ENCODE data around the gene DHDH. TPM values are rescaled to one million over a fixed set of nuclear protein-coding genes. Genes with fewer than 3 reads are reported as not detected.
"Not testable (repeated sequence)": the region's sequence is repeated elsewhere in the genome, so short reads cannot be mapped to it uniquely, and the experiment has no call there.

Gene DHDH
- total RNA-seq, 1 donor: not detected

DNA sequence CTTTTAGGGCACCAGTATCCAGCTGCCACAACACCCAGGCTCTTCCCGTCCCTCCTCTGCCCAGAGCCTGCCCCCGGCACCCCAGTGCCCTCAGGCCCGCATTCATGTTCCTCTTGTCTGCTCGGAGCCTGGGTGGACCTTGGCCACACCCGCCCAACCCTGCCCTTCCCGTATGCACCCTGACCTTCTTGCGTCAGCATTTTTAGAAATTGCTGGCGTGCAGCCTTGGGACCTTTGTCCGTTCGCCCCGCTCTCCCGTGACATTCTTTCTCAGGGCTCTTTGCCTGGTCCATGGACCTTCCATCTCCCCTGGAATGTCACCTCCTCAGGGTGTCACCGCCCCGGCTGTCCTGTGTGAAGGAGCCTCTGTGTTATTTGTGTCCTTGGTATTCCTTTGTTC lies 25.8 kb upstream of the DHDH start:
- H3K4me3 ChIP-seq (ENCODE audit: low read depth, low read length): no peak overlapping the region
- DNase-seq (ENCODE audit: low read depth): no peak
- TF ChIP-seq, protein P1, sequence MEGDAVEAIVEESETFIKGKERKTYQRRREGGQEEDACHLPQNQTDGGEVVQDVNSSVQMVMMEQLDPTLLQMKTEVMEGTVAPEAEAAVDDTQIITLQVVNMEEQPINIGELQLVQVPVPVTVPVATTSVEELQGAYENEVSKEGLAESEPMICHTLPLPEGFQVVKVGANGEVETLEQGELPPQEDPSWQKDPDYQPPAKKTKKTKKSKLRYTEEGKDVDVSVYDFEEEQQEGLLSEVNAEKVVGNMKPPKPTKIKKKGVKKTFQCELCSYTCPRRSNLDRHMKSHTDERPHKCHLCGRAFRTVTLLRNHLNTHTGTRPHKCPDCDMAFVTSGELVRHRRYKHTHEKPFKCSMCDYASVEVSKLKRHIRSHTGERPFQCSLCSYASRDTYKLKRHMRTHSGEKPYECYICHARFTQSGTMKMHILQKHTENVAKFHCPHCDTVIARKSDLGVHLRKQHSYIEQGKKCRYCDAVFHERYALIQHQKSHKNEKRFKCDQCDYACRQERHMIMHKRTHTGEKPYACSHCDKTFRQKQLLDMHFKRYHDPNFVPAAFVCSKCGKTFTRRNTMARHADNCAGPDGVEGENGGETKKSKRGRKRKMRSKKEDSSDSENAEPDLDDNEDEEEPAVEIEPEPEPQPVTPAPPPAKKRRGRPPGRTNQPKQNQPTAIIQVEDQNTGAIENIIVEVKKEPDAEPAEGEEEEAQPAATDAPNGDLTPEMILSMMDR (IDR thresholded peaks at IDR 0.05; ENCODE audit: insufficient read depth, low read length): no peak

DNA sequence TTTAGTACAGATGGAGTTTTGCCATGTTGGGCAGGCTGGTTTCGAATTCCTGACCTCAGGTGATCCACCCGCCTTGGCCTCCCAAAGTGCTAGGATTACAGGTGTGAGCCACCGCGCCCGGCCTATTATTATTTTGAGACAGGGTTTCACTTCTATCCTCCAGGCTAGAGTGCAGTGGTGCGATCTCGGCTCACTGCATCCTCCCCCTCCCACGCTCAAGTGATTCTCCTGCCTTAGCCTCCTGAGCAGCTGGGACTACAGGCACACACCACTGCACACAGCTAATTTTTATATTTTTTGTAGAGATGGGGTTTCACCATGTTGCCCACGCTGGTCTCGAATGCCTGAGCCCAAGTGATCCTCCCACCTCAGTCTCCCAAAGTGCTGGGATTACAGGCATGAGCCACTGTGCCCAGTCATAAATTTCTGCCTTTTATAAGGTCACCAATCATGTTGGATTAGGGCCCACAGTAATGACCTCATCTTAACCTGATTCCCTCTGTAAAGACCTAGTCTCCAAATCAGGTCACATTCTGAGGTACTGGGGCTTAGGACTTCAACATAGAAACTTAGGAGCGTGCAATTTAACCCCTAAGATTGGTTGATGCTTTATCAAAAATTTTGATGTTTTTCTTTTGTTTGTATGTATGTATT lies 23.9 kb upstream of the DHDH start:
- not testable (repeated sequence) for DNase-seq (ENCODE audit: low read depth); H3K4me3 ChIP-seq (ENCODE audit: low read depth, low read length)

DNA sequence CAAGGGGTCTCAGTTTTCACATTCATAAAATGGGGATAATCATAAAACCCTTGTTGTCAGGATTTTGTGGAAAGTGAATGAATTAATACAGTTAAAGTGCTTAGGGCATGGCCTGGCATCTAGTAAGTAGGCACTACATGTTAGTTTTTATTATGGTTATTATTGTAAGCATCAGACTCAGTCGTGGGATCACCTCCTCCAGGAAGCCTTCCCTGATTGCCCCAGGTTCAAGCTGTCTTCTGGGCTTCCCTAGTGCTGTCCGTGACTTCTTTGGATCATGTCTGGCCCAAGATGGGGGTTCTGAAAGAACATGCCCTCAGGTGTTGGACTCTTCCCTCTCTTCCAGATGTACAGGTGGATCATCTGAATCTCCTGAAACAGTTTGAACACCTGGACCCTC lies 22.7 kb upstream of the DHDH start:
- TF ChIP-seq, protein P1 (IDR thresholded peaks at IDR 0.05; ENCODE audit: insufficient read depth, low read length): no peak

DNA sequence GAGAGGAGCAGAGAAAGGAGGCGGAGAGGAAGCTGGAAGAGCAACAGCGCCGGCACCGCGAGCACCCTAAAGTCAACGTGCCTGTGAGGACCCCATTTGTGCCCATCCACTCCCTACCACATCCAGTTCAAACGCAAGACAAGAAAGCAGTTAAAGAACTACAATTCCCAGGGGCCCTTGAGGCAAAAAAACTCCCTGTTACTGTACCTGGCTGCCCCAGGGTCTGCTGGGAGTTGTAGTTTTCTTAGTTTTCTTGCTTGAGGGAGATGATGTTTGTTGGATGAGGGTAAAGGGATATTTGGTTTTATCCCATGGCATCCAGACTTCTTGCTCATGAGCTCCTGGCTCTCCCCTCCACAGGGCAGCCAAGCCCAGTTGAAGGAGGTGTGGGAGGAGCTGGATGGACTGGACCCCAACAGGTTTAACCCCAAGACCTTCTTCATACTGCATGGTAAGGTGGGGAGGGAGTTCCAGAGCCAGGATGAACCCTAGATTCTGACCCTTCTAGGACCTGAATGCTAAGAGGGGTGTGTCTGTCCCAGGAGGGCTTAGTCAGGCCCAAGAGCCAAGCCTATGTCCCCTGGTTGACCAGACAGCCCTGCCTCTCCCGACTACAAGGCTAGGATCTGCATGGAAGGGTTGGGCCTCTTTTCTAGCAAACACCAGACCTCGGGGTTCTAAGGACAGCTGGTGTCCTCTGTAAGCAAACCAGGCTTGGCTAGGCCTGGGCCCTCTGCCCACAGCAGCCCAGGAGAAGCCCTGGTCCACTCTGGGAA lies 20.2 kb upstream of the DHDH start:
- H3K4me3 ChIP-seq (ENCODE audit: low read depth, low read length): no peak overlapping the region
- TF ChIP-seq, protein P1 (IDR thresholded peaks at IDR 0.05; ENCODE audit: insufficient read depth, low read length): no peak
- no peak for DNase-seq (ENCODE audit: low read depth)

More for the DNA sequence above, 22.7 kb upstream of the DHDH start:
- no peak overlapping the region for H3K4me3 ChIP-seq (ENCODE audit: low read depth, low read length)
- no peak for DNase-seq (ENCODE audit: low read depth)

DNA sequence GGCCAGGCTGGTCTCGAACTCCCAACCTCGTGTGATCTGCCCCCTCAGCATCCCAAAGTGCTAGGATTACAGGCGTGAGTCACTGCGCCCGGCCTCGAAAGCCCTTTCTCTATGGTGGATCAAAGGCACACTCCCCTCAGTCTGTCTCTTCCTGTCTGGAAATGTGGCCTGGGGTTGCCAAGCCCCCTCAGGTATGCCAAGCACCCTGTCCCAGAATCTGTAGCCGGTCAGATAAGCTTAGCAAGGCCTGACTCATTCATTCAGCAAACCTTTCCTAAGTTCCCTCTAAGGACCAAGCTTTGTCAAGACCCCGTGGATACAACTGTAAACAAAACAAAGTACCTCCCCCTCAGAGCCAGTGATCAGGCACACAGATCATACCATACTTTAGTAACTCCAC lies 19.3 kb upstream of the DHDH start:
- DNase-seq (ENCODE audit: low read depth): no peak
- TF ChIP-seq, protein P1 (IDR thresholded peaks at IDR 0.05; ENCODE audit: insufficient read depth, low read length): no peak
- H3K4me3 ChIP-seq (ENCODE audit: low read depth, low read length): no peak overlapping the region

DNA sequence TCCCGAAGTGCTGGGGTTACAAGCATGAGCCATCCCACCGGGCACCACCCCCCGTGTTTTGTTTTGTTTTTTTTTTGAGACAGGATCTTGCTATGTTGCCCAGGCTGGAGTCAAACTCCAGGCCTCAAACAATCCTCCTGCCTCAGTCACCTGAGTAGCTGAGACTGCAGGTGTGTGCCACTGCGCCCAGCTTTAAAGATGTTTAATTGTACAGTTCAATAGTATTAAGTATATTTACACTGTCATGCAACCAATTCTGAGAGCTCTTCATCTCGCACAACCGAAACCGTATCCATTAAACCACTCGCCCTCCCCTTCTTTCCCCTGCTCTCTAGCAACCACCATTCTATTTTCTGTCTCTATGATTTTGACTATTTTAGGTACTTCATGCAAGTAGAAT lies 17.7 kb upstream of the DHDH start:
- TF ChIP-seq, protein P1 (IDR thresholded peaks at IDR 0.05; ENCODE audit: insufficient read depth, low read length): no peak
- no peak overlapping the region for H3K4me3 ChIP-seq (ENCODE audit: low read depth, low read length)
- DNase-seq (ENCODE audit: low read depth): no peak

DNA sequence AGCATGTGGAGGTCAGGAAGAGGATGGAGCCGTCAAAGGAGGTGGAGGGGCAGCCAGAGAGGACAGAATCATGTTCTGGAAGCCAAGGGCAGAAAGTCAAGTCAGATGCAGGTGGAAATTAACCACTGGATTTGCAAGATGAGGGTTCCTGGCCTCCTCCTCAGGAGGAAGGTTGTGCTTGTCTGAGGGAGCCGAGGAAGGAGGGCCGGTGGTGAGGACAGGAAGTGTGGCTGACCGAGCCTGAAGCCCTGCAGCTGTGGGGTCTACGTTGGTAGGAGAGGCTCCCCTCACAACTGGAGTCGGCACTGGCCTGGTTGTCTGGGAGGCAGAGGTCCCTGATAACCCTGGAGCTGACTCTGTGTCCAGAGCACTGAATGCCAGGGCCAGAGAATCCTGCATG lies 15.4 kb upstream of the DHDH start:
- TF ChIP-seq, protein P1 (IDR thresholded peaks at IDR 0.05; ENCODE audit: insufficient read depth, low read length): no peak
- no peak overlapping the region for H3K4me3 ChIP-seq (ENCODE audit: low read depth, low read length)
- DNase-seq (ENCODE audit: low read depth): no peak

Data from fibroblast of the aortic adventitia (primary cell).